Mucosa of descending colon (tissue), 3 donors: ENCODE data around the gene NRIP1. TPM values are rescaled to one million over a fixed set of nuclear protein-coding genes. Genes with fewer than 3 reads are reported as not detected.

Source experiments
- ATAC-seq: fragments of 200-7000 bp; cut with Tn5 transposase; one replicate; pipeline ENCODE4 v1.9.1; 2020; ENCODE audit warnings: mild to moderate bottlenecking, moderate library complexity
- DNase-seq, 3 donors: peaks; one replicate each; pipeline ENCODE4 v3.0.0-alpha.2; 2020
- H3K36me3 ChIP-seq: fragments of 200-600 bp; one replicate; pipeline ENCODE4 v1.8.0; 2021; ENCODE audit warnings: low read depth, mild to moderate bottlenecking
- H3K4me1 ChIP-seq: fragments of 200-600 bp; one replicate; pipeline ENCODE4 v1.8.0; 2021; ENCODE audit warnings: low read depth, mild to moderate bottlenecking
- H3K4me3 ChIP-seq: fragments of 200-600 bp; one replicate; pipeline ENCODE4 v1.8.0; 2021; ENCODE audit warnings: mild to moderate bottlenecking
- H3K9me3 ChIP-seq: fragments of 200-600 bp; one replicate; pipeline ENCODE4 v1.8.0; 2021; ENCODE audit warnings: mild to moderate bottlenecking
- CTCF ChIP-seq: fragments of 200-600 bp; IDR thresholded peaks from one replicate; pipeline ENCODE4 v1.8.0; 2022; ENCODE audit warnings: antibody characterized with exemption, mild to moderate bottlenecking
- intact Hi-C, 2 donors: fragments of 100-400 bp; cut with DNase I in 1 of 2; cut with micrococcal nuclease in 1 of 2; formaldehyde crosslinking; loops; one replicate each; pipeline versions ENCODE4 v1.11.0 to v1.11.1; 2022; cut with DNase I, micrococcal nuclease
- total RNA-seq, 3 donors: library from RNA; stranded (reverse); fragmentation: NEBNext Ultra II Directional in 2 of 3; extraction: Animal tissue kit (Norgen Biotek cat#: 25700) in 2 of 3; gene quantifications; one replicate each; pipeline versions ENCODE4 v1.2.1 to v1.2.4, GENCODE V29; 2021 to 2023
- donor health status: DM: no; HTN: no; CAD: no; lungs with moderate emphysema.
- donor health status: DM: no; HTN: no; CAD: no.
- donor health status: DM: no; HTN: yes; CAD: no.

Gene NRIP1
- total RNA-seq, 3 donors from 2014 or later: 64.3 to 91.8 (median 77.1) TPM

- DNase-seq (no peak), ATAC-seq (no peak)
- H3K4me3 ChIP-seq: no peak overlapping the region
- no peaks in the 10 kb centered on the region for H3K9me3 ChIP-seq
- no peaks in the 10 kb centered on the region for H3K4me1 ChIP-seq
- H3K36me3 ChIP-seq: no peaks in the 10 kb centered on the region
- intact Hi-C loops: no loop called here
- TF ChIP-seq CTCF: no peak
Observed at GRCh38 chr21:14959343-14959742, 105.5 kb downstream of the NRIP1 start.

- DNase-seq: no peak
- Histone ChIP-seq H3K4me1 (no peaks in the 10 kb centered on the region), H3K36me3 (no peaks in the 10 kb centered on the region), H3K4me3 (no peak overlapping the region), H3K9me3 (no peaks in the 10 kb centered on the region)
- ATAC-seq: peak; percentile 27
- TF ChIP-seq CTCF: no peak
- intact Hi-C loops: no loop called here
Observed at GRCh38 chr21:14957836-14958235, 107.0 kb downstream of the NRIP1 start.

- Histone ChIP-seq H3K4me3 (no peak overlapping the region), H3K9me3 (no peaks in the 10 kb centered on the region), H3K36me3 (no peaks in the 10 kb centered on the region), H3K4me1 (no peaks in the 10 kb centered on the region)
- intact Hi-C loops: no loop called here
- no peak for TF ChIP-seq CTCF
- no peak for DNase-seq
- ATAC-seq: no peak
Observed at GRCh38 chr21:14956807-14957206, 108.0 kb downstream of the NRIP1 start.

- no peak for DNase-seq
- Histone ChIP-seq H3K9me3 (no peaks in the 10 kb centered on the region), H3K4me3 (no peak overlapping the region), H3K4me1 (no peaks in the 10 kb centered on the region), H3K36me3 (no peaks in the 10 kb centered on the region)
- no peak for ATAC-seq
- TF ChIP-seq CTCF: no peak
- intact Hi-C loops: no loop called here
Observed at GRCh38 chr21:14955936-14956520, 108.8 kb downstream of the NRIP1 start.

- H3K9me3 ChIP-seq: peaks cover 3% of the 10 kb centered on the region
- no peaks in the 10 kb centered on the region for H3K4me1 ChIP-seq
- ATAC-seq: no peak
- no peaks in the 10 kb centered on the region for H3K36me3 ChIP-seq
- DNase-seq: no peak
- no peak for TF ChIP-seq CTCF
- H3K4me3 ChIP-seq: no peak overlapping the region
- intact Hi-C loops: no loop called here
Observed at GRCh38 chr21:14952916-14953315, 111.9 kb downstream of the NRIP1 start.

- H3K4me1 ChIP-seq: no peaks in the 10 kb centered on the region
- H3K36me3 ChIP-seq: no peaks in the 10 kb centered on the region
- ATAC-seq (no peak), DNase-seq (no peak)
- H3K9me3 ChIP-seq: peaks cover 3% of the 10 kb centered on the region
- intact Hi-C loops: no loop called here
- no peak overlapping the region for H3K4me3 ChIP-seq
- TF ChIP-seq CTCF: no peak
Observed at GRCh38 chr21:14949603-14950002, 115.2 kb downstream of the NRIP1 start.
